DND-41 (cell line): ENCODE data around the gene RGCC.

Source experiments
- ATAC-seq: fragments of 200-7000 bp; cut with Tn5 transposase; 3 replicates; pipeline ENCODE4 v1.9.1; 2021; ENCODE audit warnings: low read depth; ENCODE audit not compliant: insufficient read depth
- DNase-seq: peaks from one replicate; pipeline ENCODE4 v3.0.0-alpha.2; 2020
- H2AFZ ChIP-seq: 2 replicates; pipeline ENCODE4 v1.6.0; 2012; ENCODE audit warnings: low read depth, low read length
- H3K27ac ChIP-seq: 2 replicates; pipeline ENCODE4 v1.5.1; 2012; ENCODE audit warnings: low read length, inconsistent platforms
- H3K27me3 ChIP-seq: fragments of 200-600 bp; sonication (generic); 2 replicates; pipeline ENCODE4 v1.6.0; 2012; ENCODE audit warnings: low read length, mild to moderate bottlenecking, inconsistent platforms; ENCODE audit not compliant: insufficient read depth, poor library complexity
- H3K36me3 ChIP-seq: 2 replicates; pipeline ENCODE4 v1.5.1; 2012; ENCODE audit warnings: low read length, inconsistent platforms; ENCODE audit not compliant: insufficient read depth
- H3K4me1 ChIP-seq: 2 replicates; pipeline ENCODE4 v1.5.1; 2012; ENCODE audit warnings: mild to moderate bottlenecking, low read length; ENCODE audit not compliant: insufficient read depth
- H3K4me2 ChIP-seq: 2 replicates; pipeline ENCODE4 v1.6.0; 2012; ENCODE audit warnings: mild to moderate bottlenecking, moderate library complexity, low read length, inconsistent platforms; ENCODE audit not compliant: insufficient read depth
- H3K4me3 ChIP-seq, 2 experiments: fragments of 200-600 bp in 1 of 2; shearing (Covaris generic) in 1 of 2; 2 replicates each; pipeline ENCODE4 v1.5.1; 2012 to 2016; ENCODE audit warnings: inconsistent platforms in 2 of 2, low read length in 2 of 2, mild to moderate bottlenecking in 2 of 2, low read depth in 1 of 2, moderate library complexity in 1 of 2
- H3K79me2 ChIP-seq: 2 replicates; pipeline ENCODE4 v1.6.0; 2012; ENCODE audit warnings: low read length, inconsistent platforms; ENCODE audit not compliant: insufficient read depth
- H3K9ac ChIP-seq: 2 replicates; pipeline ENCODE4 v1.6.0; 2012; ENCODE audit warnings: low read depth, mild to moderate bottlenecking, inconsistent platforms, low read length, moderate library complexity
- H3K9me3 ChIP-seq: 2 replicates; pipeline ENCODE4 v1.5.1; 2012; ENCODE audit warnings: low read length, moderate library complexity, mild to moderate bottlenecking, inconsistent platforms; ENCODE audit not compliant: insufficient read depth, severe bottlenecking
- H4K20me1 ChIP-seq: 2 replicates; pipeline ENCODE4 v1.6.0; 2012; ENCODE audit warnings: low read length; ENCODE audit not compliant: insufficient read depth
- CTCF ChIP-seq: IDR thresholded peaks from 2 replicates; pipeline ENCODE4 v1.5.1; 2012; ENCODE audit warnings: borderline replicate concordance, low read length, moderate library complexity, mild to moderate bottlenecking; ENCODE audit not compliant: poor library complexity, severe bottlenecking; ENCODE audit errors: extremely low read depth
- EZH2 ChIP-seq: IDR thresholded peaks from 3 replicates; pipeline ENCODE4 v1.6.1; 2012; ENCODE audit warnings: borderline replicate concordance, low read depth, mild to moderate bottlenecking, moderate library complexity, low read length, inconsistent platforms; ENCODE audit not compliant: severe bottlenecking

The RGCC gene

GRCh38 chr13:41492432-41493260 lies 35.3 kb downstream of the RGCC start:
- ATAC-seq (peak; percentile 81), DNase-seq (peak; percentile 18)
- Histone ChIP-seq H3K27me3 (no peaks in the 10 kb centered on the region), H3K79me2 (no peaks in the 10 kb centered on the region), H3K9ac (0 out of 2 replicates have a peak overlapping the region, but pooled peaks have one; percentile 8), H3K9me3 (no peaks in the 10 kb centered on the region), H3K4me1 (peaks cover 17% of the 10 kb centered on the region), H2AFZ (peak overlapping the region; percentile 69), H3K27ac (peak overlapping the region; percentile 70), H4K20me1 (no peaks in the 10 kb centered on the region), H3K36me3 (no peaks in the 10 kb centered on the region), H3K4me2 (peak overlapping the region; percentile 3; the same call in 1 of the 2 replicates), H3K4me3 (no peak overlapping the region)
- TF ChIP-seq EZH2 (no peak), CTCF (no peak)

DNA sequence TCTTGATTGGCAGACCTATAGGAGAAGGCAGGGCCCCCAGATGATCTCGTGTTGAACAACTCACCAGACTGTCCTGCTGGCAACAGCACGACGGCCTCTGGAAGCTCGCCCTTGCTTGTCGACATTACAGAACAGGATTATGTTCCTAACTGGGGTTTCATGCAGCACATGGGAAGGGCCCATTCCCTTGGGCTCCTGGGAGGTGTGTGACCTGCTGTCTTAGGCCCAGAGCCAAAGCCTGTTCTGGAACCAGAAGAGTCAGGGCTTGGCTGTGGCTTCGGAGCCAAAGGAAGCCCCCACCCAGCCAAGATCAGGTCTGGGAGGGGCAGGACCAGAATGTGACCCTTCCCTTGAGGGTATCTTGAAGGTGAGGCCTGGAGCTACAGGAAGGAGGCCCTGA lies 36.9 kb downstream of the RGCC start:
- H3K9me3 ChIP-seq, result no peaks in the 10 kb centered on the region
- DNase-seq (no peak), ATAC-seq (no peak)
- no peaks in the 10 kb centered on the region for H3K27me3 ChIP-seq
- H3K4me1 ChIP-seq, result peaks cover 17% of the 10 kb centered on the region
- no peaks in the 10 kb centered on the region for H3K79me2 ChIP-seq
- no peaks in the 10 kb centered on the region for H4K20me1 ChIP-seq
- no peak overlapping the region for H3K4me3 ChIP-seq
- H2AFZ ChIP-seq, result no peak overlapping the region
- H3K9ac ChIP-seq, result no peak overlapping the region
- no peak overlapping the region for H3K27ac ChIP-seq
- TF ChIP-seq EZH2, result no peak
- no peak for TF ChIP-seq CTCF
- no peak overlapping the region for H3K4me2 ChIP-seq
- no peaks in the 10 kb centered on the region for H3K36me3 ChIP-seq

DNA sequence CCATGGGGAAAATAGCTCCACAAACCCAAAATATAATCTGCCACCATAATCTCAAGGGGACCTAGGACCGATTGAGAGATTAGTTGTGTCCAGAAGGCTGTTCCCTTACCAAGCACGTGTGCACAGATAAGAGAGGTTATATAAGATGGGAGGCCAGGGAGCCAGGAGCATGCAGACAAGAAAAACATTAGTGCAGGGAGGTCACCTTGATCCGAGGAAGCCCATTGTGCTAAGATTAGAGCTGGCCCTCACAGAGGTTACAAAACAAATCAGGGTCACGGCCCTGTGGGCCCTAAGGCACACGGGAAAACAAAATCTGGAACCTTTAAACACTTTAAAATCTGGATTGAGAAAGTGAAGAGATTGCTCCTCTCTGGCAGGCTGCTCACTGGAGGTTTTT lies 37.7 kb downstream of the RGCC start:
- peaks cover 17% of the 10 kb centered on the region for H3K4me1 ChIP-seq
- no peaks in the 10 kb centered on the region for H3K36me3 ChIP-seq
- H3K9me3 ChIP-seq, result no peaks in the 10 kb centered on the region
- H4K20me1 ChIP-seq, result no peaks in the 10 kb centered on the region
- H3K27ac ChIP-seq, result no peak overlapping the region
- ATAC-seq, result no peak
- no peak overlapping the region for H2AFZ ChIP-seq
- H3K4me3 ChIP-seq, result no peak overlapping the region
- no peak for TF ChIP-seq CTCF
- no peak for TF ChIP-seq EZH2
- DNase-seq, result no peak
- H3K27me3 ChIP-seq, result no peaks in the 10 kb centered on the region
- no peaks in the 10 kb centered on the region for H3K79me2 ChIP-seq
- H3K9ac ChIP-seq, result no peak overlapping the region
- no peak overlapping the region for H3K4me2 ChIP-seq
